GM21423 (cell line): ENCODE data around the gene SRP54.
"Not testable (repeated sequence)": the region's sequence is repeated elsewhere in the genome, so short reads cannot be mapped to it uniquely, and the experiment has no call there.

Experiments used
- ATAC-seq: cut with Tn5 transposase; IDR thresholded peaks from one replicate; pipeline ENCODE4 v1.9.1; 2021; ENCODE audit warnings: mild to moderate bottlenecking, moderate library complexity; ENCODE audit not compliant: unreplicated experiment

Gene SRP54

DNA sequence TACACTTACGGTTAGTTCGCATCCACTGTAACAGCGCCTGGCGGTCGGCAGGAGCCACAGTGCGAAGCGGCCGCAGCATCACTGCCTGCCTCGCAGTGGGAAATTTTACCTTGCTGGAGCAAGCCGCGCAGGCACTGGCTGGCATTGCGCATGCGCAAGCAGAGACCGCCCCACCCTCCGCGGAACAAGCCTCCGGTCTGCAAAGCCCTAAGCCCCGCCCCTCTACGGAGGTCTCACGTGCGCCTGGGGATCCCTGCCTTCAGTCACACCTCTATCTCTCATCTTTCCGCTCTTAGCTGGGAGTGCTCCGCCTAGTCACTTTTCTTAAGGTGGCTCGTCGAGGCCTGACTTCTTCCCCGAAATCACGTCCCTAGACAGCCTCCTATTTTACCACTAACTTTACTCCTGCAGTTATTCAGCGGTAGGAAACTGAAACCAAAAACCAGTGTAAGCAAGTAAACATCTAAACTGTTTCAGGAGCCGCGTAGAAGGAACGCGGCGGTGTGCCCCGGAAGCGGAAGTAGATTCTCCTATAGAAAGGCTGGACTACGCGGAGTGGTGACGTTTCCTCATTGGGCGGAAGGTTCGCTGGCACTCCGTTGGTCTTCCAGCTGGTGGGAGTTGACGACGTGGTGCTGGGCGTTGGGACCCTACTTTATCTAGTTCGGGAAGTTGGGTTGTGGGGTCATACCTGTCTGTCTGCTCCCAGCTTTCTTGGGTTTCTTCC, at the start of gene SRP54:
Gene SRP54, plus strand, starts transcription at position 572 of the 727 bp plus-strand sequence. CDS start 13,718 bp downstream, outside the sequence.
- peak; percentile 77 for ATAC-seq

DNA sequence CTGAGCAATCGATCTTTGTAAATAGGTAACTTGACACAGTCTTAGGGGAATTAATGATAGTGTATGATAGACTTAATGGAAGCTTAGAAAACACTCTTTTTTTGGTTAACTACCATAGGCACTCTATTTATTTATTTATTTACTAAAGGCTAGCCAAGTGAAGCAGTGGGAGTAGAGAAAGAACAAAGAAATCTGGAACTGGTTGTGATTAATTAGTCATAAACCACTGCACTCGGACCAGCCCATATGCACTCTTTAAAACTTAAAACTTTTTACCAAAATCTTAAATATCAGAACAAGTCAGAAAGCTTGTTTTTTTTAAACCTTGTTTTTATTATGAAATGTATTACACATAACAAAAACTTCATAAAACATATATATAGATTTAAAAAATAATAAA, 49.5 kb upstream of the SRP54 start:
- ATAC-seq: no peak

DNA sequence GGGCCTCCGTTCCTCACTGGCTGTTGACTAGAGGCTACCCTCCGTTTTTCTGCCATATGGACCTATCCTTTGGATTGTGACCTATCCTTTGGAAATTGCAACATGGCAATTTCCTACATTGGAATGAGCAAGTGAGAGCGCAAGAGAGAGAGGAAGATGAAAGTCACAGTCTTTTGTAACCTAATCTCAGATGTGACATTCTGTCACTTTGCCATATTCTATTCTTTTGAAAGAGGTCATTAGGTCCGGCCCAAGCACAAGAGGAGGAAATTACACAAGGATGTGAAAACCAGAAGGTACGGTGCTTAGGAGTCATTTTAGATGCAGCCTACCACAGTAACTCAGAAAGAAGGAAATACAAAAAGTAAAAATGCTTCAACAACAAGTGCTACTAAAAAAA, 47.3 kb upstream of the SRP54 start:
- no peak for ATAC-seq

DNA sequence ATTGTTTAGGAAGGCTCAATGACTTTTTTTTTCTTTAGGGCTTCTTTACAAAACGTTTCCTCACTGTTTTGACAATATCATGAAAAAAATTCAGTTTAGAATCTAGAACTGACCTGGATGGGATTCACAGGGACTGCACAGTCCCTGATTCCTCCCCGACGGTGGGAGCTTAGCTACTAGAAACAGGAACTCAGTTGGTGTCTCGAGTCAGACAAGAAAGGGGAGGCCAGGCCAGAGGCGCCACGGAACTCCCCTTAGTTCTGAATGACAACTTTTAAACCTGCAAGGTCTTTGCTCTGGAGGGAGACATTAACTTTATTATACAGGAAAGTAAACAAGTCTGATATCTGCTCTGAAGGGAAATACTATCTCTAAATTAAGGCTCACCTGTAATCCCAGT, 45.4 kb upstream of the SRP54 start:
- ATAC-seq: no peak

DNA sequence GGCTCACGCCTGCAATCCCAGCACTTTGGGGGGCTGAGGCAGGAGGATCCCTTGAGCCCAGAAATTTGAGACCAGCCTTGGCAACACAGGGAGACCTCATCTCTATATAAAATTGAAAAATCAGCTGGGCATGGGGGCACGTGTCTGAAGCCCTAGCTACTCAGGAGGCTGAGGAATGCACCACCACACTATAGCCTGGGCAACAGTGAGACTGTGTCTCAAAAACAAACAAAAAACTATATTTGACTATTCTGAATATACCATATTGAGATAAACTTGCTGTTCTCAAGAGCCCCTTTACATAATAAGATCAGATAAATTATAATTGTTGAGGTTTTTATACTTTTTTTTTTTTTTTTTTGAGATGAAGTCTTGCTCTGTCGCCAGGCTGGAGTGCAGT, 44.9 kb upstream of the SRP54 start:
- ATAC-seq: no peak

DNA sequence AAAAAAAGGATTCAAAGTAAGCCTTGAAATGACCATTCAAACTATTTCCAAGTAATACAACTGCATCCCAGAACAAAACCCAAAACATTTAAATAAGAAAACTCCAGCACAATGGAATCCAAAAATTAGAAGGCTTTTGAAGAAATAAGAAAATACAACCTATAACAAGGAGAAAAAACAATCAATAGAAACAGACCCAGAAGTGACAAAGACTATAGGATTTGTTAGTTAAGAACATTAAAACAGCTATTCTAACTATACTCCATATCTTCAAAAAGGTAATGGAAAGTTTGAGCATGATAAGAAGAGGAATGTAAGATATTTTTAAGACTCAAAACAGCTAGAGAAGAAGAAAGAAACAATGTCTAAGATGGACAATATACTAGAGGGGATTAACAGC, 39.3 kb upstream of the SRP54 start:
- ATAC-seq: no peak

DNA sequence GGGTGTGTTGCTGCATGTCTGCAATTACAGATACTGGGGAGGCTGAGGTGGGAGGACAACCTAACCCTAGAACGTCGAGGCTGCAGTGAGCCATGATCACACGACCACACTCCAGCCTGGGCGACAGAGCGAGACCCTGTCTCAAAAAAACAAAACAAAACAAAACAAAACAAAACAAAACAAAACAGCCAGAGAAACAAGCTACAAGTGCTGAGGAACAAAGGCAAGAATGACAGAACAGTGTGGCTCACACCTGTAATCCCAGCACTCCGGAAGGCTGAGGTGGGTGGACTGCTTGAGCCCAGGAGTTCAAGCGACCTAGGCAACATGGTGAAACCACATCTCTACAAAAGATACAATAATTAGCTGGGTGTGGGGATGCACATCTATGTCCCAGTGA, 38.0 kb upstream of the SRP54 start:
- ATAC-seq: no peak

DNA sequence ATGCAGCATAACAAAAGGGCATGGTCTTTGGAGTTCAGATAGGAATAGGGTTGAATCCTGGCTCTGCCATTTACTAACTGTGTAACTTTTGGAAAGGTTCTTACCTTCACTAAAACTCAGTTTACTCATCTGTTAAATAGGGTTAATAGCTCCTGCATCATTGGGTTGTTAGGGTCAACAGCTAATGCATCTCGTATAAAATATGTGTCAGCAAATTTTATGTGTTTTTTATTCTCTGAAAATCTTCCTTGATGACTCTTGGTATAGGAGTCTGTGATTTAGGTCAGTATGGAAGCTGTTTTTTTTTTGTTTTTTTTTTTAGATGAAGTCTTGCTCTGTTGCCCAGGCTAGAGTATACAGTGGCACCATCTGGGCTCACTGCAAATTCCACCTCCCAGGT, 36.1 kb upstream of the SRP54 start:
- ATAC-seq: no peak

DNA sequence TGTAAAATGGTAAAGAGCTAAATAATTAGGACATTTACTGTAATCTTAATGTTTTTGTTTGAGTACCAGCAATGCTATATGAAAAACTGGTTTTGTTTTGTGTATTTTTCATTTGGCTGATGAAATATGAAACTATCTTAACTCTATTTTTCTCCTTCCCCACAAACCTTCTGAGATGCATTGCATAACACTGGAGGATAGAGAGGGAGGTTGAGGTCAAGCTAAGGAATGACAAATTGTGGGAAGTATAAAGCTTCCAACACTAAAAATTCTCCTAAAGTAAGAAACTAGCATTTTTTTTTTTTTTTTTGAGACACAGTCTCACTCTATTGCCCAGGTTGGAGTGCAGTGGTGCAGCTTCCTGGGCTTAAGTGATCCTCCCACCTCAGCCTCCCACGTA, 31.5 kb upstream of the SRP54 start:
- ATAC-seq: no peak

DNA sequence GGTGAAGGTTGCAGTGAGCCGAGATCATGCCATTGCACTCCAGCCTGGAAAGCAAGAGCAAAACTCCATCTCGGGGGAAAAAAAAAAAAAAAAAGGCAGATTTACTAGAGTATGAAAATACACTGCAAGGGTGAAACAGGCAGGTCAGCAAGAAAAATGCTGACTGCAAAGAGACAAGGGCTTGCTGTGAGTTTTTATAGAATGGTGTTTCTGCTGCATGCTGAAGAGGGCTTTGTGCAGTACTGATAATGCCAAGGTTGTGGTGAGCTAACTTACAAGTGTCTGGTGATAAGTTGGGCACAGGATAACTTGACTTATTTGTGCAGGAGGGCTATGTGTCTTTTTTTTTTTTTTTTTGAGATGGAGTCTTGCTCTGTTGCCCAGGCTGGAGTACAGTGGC, 25.9 kb upstream of the SRP54 start:
- ATAC-seq: no peak

DNA sequence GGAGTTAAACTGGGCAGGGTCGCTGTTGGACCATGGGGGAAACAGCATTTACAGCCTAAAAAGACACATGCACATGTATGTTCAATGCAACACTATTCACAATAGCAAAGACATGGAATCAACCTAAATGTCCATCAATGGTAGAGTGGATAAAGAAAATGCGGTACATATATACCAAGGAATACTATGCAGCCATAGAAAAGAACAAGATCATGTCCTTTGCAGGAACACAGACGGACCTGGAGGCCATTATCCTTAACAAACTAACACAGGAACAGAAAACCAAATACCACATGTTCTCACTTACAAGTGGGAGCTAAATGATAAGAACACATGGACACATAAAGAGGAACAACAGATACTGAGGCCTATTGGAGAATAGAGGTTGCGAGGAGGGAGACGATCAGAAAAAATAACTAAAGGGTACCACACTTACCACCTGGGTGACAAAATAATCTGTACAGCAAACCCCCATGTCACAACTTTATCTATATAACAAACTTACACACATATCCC, 25.0 kb upstream of the SRP54 start:
- no peak for ATAC-seq

DNA sequence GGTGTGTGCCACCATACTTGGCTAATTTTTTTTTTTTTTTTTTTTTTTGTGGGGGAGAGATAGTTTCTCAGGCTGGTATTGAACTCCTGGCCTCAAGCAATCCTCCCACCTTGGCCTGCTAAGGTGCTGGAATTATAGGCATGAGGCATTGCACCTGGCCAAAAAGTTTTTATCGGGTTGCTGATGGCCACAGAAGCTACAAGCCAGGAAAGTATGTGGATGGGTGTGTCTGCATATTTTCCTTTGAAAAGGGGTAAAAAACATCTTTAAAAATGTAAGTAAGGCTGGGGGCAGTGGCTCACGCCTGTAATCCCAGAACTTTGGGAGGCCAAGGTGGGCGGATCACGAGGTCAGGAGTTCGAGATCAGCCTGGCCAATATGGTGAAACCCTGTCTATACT, 20.7 kb upstream of the SRP54 start:
- ATAC-seq: not testable (repeated sequence)

DNA sequence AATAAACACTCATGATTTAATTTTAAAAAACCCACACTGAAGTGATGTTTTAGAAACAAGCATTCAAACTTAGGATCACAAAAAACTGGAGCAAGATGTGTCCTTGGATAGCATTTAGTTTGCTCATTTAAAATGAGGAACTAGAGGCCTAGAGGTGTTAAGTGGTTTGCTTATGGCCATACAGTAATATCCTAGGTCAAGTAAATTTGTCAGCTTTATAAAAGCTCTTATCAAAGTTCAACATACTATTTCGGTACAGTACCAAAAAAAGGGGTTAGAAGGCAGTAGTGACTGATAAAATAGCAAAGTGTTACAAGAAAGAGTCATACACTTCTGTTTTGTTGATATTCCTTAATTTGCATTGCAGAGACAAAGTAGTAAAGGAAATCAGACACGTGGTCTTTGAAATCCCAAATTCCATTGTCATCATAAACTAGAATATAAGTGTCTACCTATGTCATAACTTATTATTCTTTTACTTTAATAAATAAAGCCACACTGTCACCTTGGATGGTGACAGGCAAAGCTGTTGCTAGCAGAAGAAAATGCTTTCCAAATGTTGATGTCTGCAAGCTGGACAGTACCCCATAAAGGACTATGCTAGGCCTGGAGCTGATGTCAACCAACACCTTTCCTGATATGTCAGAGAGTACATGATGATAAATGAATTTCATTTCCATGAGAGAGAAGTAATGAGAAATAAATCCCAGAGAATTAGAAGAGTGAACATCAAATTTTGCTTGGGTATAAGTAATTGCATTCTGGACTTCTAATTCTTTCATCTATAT, 17.6 kb upstream of the SRP54 start:
- no peak for ATAC-seq

DNA sequence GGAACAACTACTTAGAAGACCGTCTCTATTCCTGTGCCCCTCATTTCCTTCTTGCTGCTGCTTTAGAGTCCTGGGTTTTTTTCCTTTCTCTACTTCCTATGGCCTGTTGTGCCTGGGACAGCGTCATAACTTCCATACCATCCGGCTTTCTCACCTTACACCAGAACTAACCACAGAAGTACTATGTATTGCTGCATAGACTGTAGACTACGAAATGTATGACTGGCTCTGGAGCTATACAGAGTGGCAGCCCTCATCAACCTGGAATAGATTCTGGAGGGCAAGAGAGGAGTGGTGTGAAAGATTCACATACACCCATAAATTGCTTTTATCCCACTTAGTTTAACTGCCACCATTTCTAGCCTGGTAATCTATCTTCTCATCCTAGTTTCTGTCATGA, 16.9 kb upstream of the SRP54 start:
- ATAC-seq: no peak

DNA sequence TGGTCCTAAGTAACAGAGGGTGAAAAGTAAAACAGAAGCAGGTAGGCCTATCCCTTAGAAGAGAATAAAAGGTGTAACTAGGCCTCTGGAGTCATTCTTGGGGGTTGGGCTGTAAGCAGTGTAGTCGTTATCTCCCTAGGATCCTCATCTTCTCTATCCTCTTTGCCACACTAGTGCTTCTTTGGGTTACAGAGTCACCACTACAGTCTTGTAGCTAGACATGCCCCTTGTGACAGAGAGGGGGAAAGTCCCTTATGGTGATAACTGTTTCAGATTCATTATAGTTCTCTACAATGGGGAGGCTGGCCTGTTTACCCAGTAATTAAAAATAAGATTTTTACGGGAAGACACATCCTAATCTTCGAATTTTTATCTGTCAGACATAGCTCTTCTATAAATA, 16.4 kb upstream of the SRP54 start:
- peak; percentile 72 for ATAC-seq

DNA sequence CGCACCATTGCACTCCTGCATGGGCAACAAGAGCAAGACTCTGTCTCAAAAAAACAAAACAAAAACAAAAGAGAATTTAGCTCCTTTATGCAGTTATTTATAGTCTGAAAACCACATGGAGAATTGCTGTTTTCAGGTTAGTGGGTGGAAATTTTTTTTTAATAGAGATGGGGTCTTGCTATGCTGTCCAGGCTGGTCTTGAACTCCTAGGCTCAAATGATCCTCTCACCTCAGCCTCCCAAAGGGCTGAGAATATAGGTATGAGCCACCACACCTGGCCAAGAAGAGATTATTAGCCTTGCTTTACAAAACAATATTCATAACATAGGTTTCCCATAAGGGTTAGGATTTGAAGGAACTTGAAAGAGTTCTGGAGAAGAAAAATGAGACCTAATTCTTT, 12.1 kb upstream of the SRP54 start:
- ATAC-seq: no peak

DNA sequence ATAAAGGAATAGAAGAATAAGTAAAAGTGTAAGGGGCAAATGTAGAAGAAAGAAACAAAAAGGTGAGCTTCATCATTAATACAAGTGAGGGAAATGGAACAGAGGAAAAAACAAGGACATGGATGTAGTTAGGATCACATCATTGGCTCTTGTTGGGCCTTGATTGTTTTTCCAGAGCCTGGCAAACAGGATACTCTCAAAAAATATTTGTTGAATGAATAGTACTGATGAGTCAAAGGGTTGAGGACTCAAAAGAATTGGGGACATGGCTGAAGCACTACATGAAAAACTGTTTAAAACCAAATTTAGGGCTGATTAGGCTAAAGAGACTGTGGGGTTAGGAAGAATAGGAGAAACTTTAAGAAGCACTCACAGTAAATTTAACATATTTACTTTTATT, 11.4 kb upstream of the SRP54 start:
- ATAC-seq: no peak

DNA sequence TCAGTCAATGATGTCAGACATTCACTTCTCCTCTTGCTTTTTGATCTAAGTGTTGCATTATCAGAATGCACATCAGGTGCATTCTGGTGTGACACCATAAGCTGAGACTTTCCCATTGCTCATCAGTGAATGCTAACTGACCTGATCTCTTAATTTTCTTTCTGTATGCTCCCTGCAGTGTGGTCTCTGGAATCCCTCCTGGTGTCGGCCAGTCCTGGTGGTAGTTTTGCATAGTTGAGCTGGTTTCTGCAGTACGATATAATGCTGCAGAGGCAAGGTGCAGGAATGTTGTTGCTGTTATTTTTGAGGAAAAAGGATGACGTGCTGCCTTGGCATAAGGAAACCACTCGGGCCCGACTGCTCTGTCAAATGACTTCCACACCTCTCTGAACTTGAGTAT, 11.0 kb upstream of the SRP54 start:
- ATAC-seq: no peak

DNA sequence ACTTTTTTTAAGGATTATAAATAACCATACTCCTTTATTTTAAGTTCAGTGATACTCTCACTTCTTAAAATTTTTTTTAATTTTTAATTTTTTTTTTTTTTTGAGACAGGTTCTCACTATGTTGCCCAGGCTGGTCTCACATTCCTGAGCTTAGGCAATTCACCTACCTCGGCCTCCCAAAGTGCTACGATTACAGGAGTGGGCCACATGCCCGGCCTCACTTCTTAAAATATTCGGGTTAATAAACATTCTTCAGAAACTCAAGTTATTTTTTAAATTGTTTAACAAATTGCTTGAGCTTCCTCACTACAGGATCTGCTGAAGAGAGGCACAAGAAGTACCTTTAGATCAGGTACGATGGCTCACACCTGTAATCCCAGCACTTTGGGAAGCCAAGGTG, 4.3 kb upstream of the SRP54 start:
- no peak for ATAC-seq

DNA sequence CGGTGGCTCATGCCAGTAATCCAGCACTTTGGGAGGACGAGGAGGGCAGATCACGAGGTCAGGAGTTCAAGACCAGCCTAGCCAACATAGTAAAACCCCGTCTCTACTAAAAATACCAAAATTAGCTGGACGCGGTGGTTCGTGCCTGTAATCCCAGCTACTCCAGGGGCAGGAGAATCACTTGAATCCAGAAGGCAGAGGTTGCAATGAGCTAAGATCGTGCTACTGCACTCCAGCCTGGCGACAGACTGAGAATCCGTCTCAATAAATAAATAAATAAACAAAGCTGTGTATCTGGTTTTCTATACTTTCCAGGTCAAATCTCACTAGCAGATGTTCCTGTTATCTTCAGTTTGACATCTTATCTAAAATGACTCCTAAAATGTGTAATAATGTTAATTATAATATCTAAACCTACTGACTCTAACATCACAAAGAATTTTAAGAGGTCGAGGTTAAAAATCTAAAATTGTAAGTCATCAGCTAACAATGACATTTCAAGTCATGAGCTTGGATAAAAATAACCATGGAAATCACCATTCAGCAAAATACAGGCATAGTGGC, 2.4 kb upstream of the SRP54 start:
- ATAC-seq: no peak

DNA sequence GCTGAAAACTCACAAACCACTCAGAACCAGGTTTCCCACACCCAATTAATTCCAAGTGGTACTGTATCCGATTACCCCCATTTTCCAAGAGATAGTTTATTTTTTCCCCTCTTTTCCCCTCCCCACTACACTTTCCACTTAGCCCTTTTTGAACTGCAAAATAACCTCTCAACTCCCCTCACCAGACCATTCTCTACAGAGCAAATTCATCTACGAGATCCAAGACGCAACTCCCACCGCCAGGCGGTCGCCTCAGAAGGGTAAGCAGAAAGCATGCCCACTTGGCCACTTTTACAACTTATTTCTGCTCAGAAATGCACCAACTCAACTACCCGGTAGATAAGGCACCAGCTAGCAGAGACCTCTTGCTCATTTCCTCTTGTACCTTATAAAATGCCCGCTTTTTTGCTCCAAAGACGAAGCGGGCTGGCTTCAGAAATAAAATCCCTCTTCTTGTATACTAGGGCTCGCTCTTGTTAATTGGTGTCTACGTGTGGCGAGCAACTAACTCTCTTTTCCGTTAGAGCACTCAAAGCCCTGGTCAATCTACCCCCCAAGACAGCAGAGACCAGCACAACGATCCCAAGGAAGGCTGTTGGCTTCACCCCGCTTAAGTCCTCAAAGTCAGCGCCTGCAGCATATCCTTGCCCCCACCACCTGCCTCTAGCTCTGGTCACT, 910 bp upstream of the SRP54 start:
- peak; percentile 2 for ATAC-seq
